Stimulated activated CD4-positive, alpha-beta T cell treated with anti-CD3 and anti-CD28 coated beads, Interleukin-2, amount 100 ng/mL, for 24 hours (primary cell): ENCODE measurements around the gene CLSTN2.

Experiments used
- DNase-seq, 2 donors: peaks; one replicate each; pipeline ENCODE4 v3.0.0-alpha.2; 2020

Gene CLSTN2

DNA sequence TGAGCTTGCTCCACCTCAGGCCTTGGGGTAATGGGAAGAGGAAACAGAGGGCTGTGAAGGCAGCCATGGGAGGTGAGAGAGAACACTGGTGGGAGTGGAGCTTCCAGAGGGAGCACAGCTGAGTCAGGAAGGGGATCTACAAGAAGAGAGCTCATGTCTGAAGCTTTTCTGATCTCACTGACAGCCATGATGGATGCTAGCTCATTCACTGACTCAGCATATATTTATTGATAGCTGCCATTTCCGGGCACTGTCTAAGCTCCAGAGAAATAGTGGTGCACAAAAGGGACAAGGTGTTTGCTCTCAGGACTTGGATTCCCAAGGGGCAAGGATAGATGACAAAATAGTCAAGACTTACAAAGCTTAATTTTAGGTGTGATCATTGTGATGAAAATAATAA, 218.8 kb downstream of the CLSTN2 start:
- no peak for DNase-seq

GRCh38 chr3:140157161-140157560, 222.2 kb downstream of the CLSTN2 start:
- no peak for DNase-seq

DNA sequence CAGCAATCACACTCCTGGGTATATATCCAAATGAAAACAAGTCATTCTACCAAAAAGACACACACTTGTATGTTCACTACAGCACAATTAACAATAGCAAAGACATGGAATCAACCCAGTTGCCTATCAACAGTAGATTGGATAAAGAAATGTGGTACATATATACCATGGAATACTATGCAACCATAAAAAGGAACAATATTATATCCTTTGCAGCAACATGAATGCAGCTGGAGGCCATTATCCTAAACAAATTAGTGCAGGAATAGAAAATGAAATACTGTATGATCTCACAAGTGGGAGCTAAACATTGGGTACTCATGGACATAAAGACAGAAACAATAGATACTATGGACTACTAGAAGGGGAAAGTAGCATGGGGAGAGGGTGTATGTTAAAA, 224.7 kb downstream of the CLSTN2 start:
- DNase-seq: no peak

DNA sequence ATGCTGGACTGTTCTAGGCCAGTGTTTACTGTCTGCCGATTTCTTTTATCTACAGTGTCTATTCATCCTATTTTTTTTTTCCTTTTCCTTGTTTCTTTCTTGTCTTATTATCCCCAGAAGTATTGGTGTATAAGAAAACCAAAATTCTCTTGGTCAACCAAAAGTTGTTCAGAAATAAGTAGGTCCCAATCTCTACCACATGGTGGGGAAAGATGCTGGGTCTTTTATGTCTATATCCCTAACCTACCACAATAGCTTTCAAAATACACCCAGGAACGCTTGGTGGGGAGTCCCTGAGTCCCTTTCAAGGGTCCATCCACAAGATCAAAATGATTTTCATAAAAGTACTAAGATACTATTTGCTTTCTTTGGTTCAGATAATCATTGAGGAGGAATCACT, 225.6 kb downstream of the CLSTN2 start:
- no peak for DNase-seq

GRCh38 chr3:140162551-140162950, 227.6 kb downstream of the CLSTN2 start:
- DNase-seq: no peak

- DNase-seq: no peak
Measured at GRCh38 chr3:140163159-140163763, 228.3 kb downstream of the CLSTN2 start.

- DNase-seq: no peak
Measured at GRCh38 chr3:140164156-140164555, 229.2 kb downstream of the CLSTN2 start.

- no peak for DNase-seq
Measured at GRCh38 chr3:140164922-140165590, 230.1 kb downstream of the CLSTN2 start.

GRCh38 chr3:140165781-140166180, 230.8 kb downstream of the CLSTN2 start:
- DNase-seq: no peak

DNA sequence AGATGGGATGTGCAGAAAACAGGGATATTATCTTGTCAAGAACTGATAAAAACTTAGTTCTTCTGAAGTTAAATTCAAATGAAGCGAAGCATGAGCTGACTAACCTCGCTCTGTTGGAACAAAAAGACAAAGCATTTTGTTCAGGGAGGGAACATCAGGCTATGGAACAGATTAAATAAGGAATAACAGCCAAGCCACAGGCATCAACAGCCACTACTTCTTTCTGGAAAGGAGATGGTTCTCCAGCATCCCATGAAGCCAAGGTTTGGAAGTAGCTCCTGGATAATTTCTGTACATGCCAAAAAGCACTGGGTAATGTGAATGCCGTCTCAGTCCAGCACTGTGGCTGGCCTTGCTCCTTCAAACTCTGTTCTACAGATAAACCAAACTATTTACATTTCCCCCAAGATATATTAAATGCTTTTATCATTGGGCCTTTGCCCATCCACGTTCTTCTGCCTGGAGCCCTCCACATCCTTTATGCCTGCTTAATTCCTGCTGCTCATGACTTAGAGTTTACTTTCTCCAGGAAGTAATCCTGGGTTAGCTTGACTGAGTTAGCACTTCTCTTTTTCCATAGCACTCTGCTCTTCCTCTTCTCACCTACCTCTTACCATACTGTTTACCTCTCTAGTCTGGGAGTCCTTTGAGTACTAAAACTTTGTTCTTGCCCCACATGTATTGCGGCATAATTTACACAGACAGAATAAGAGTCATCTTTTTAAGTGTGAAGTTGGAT, 232.0 kb downstream of the CLSTN2 start:
- DNase-seq: no peak

DNA sequence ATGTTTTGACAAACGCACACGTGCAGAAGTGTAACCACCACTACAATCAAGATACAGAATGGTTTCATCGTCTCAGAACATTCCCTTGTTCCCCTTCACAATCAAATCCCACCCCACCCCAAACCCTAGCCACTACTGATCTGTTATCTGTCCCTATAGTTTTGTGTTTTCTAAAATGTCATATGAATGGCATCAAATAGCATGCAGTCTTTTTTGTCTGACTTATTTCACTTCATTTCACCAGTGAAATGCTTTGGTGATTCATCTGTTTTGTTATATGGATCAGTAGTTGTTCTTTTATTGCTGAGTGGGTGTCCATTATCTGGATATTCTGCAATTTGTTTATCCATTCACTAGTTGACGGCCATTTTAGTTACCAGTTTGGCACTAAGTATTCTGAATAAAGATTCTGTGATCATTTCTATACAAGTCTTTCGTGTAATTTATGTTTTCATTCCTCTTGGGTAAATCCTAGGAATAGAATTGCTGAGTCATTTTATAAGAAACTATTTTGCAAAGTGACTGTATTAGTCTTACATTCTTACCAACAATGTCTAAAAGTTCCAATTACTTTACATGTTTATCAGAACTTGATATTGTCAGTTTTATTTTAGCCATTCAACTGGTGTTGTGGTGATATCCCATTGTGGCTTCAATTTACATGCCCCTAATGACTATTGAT, 232.8 kb downstream of the CLSTN2 start:
- DNase-seq: no peak

- no peak for DNase-seq
Measured at GRCh38 chr3:140170612-140171011, 235.6 kb downstream of the CLSTN2 start.

- no peak for DNase-seq
Measured at GRCh38 chr3:140176526-140176925, 241.5 kb downstream of the CLSTN2 start.

DNA sequence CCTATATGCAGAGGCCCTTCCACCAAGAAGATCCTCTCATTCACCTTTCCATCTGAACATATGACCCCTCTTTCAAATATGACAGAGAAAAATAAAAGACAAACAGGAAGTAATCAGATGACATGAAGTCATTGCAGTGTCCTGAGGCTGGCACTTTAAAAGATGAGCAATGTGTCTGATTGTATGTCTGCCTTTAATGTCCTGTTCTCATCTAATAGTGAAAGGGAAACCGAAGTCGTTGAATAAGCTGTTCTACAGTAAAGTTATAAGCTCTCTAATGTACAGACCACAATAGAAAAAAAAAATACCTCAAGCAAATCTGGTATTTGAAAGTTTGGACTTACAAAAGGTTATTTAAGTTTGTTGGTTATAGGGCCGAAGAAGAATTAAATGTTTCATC, 243.0 kb downstream of the CLSTN2 start:
- DNase-seq: no peak

GRCh38 chr3:140178482-140178881, 243.5 kb downstream of the CLSTN2 start:
- no peak for DNase-seq

- no peak for DNase-seq
Measured at GRCh38 chr3:140180603-140181002, 245.6 kb downstream of the CLSTN2 start.

DNA sequence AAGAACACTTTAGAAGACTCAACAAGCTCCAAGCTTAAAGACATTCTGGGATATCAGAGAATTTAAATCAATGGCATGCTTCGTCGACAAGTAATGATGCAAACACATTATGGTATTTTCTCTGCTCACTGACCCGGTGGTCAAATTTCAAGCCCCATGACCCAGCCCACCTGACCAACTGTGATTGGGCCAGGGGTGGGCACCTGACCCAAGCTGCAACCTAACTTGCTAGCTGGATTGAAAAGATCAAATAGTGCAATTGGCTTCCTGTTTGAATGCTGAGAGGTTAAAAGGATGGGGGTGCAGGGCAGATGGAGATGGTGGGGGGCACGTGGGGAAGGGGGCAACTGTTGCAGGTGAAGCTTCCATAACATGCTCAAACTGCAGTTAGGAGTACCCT, 250.4 kb downstream of the CLSTN2 start:
- no peak for DNase-seq

DNA sequence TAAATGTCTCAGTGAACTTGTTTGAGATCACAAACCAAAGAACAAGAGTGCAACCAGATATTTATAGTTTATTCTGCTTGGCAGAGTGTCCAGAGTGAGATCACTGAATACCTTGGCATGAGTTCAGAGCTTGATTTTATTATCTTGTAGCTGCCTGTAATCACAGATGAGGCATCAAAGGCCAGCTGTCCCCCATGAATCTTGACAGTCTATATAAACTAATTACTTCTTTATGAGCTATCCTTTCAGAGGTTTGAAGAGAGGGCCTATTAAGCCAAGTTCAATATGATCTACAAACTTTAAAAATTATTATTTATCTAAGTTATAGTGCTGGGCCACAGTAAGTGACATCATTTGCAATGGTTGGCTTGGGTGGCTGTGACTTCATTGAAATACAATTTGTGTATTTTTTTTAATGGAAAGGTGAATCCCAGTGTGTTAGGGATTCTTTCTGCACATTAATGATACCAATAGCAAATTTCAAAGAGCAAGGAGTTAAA, 251.5 kb downstream of the CLSTN2 start:
- no peak for DNase-seq

GRCh38 chr3:140187028-140187427, 252.0 kb downstream of the CLSTN2 start:
- no peak for DNase-seq

- no peak for DNase-seq
Measured at GRCh38 chr3:140187656-140188221, 252.8 kb downstream of the CLSTN2 start.

DNA sequence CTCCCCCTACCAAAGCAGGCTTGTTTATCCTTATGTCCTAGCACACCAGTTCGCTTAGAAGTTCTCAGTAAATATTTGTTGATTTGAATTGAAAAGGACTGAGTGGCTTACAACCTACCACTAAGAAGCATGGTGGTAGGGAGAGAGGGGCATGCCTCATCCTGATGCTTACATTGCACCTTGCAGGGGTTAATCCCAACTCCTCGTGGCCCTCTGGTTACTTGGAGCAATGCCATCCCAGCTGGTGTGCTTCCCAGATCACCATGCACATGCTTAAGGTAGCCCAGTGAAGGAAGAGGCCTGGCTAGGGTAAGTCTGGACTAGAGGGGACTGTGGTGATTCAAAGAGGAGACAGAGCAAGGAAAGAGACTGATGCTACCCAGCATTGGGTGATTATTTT, 253.3 kb downstream of the CLSTN2 start:
- DNase-seq: no peak

- DNase-seq: no peak
Measured at GRCh38 chr3:140189267-140189666, 254.3 kb downstream of the CLSTN2 start.

- no peak for DNase-seq
Measured at GRCh38 chr3:140189976-140190375, 255.0 kb downstream of the CLSTN2 start.
